Mesenchymal stem cell (in vitro differentiated cells and primary cell): Measurements from ENCODE around the gene TAS1R1.

Experiments used
- DNase-seq: peaks from one replicate; pipeline ENCODE4 v3.0.0-alpha.2; 2013
- H2AFZ ChIP-seq: one replicate; pipeline ENCODE4 v1.6.1; 2013; ENCODE audit warnings: low read depth, mild to moderate bottlenecking, control low read depth, inconsistent platforms, low read length, moderate library complexity
- H2AK5ac ChIP-seq: 2 replicates; pipeline ENCODE4 v1.6.1; 2013; ENCODE audit warnings: low read length, moderate library complexity, mild to moderate bottlenecking, inconsistent platforms; ENCODE audit not compliant: severe bottlenecking
- H2BK120ac ChIP-seq: one replicate; pipeline ENCODE4 v1.6.1; 2013; ENCODE audit warnings: low read depth, mild to moderate bottlenecking, inconsistent platforms, low read length, moderate library complexity
- H2BK12ac ChIP-seq, 2 experiments: one replicate each; pipeline ENCODE4 v1.6.1; 2013; ENCODE audit warnings: inconsistent platforms in 2 of 2, low read length in 2 of 2, mild to moderate bottlenecking in 2 of 2, moderate library complexity in 2 of 2, control low read depth in 1 of 2
- H2BK15ac ChIP-seq: one replicate; pipeline ENCODE4 v1.6.1; 2013; ENCODE audit warnings: mild to moderate bottlenecking, low read depth, inconsistent platforms; ENCODE audit not compliant: poor library complexity, severe bottlenecking
- H2BK5ac ChIP-seq: 2 replicates; pipeline ENCODE4 v1.6.1; 2013; ENCODE audit warnings: low read depth, mild to moderate bottlenecking, low read length, control low read depth, inconsistent platforms; ENCODE audit not compliant: poor library complexity, severe bottlenecking
- H3K14ac ChIP-seq, 2 experiments: one replicate each; pipeline ENCODE4 v1.6.1; 2013; ENCODE audit warnings: inconsistent platforms in 2 of 2, low read length in 2 of 2, control low read depth in 1 of 2, mild to moderate bottlenecking in 1 of 2, moderate library complexity in 1 of 2
- H3K18ac ChIP-seq, 2 experiments: one replicate each; pipeline ENCODE4 v1.6.1; 2013; ENCODE audit warnings: inconsistent platforms in 2 of 2, low read length in 2 of 2, control low read depth in 1 of 2, low read depth in 1 of 2, mild to moderate bottlenecking in 1 of 2
- H3K23ac ChIP-seq, 2 experiments: one replicate each; pipeline ENCODE4 v1.6.1; 2013; ENCODE audit warnings: inconsistent platforms in 2 of 2, low read length in 2 of 2, mild to moderate bottlenecking in 2 of 2, moderate library complexity in 2 of 2, control low read depth in 1 of 2
- H3K27ac ChIP-seq: 2 replicates; pipeline ENCODE4 v1.5.1; 2013; ENCODE audit warnings: mild to moderate bottlenecking, moderate library complexity, low read length, control low read depth, inconsistent platforms; ENCODE audit not compliant: poor library complexity, severe bottlenecking
- H3K27me3 ChIP-seq, 2 experiments: 2 replicates each; pipeline versions ENCODE4 v1.6.1 to v1.7.0; 2013; ENCODE audit warnings: low read length in 2 of 2, mild to moderate bottlenecking in 2 of 2, moderate library complexity in 2 of 2, control low read depth in 1 of 2, inconsistent platforms in 1 of 2; ENCODE audit not compliant: control insufficient read depth in 1 of 2, insufficient read depth in 1 of 2
- H3K36me3 ChIP-seq, 2 experiments: 2 replicates each; pipeline versions ENCODE4 v1.6.1 to v1.7.0; 2013; ENCODE audit warnings: low read length in 2 of 2, control low read depth in 1 of 2, inconsistent platforms in 1 of 2, low read depth in 1 of 2, mild to moderate bottlenecking in 1 of 2; ENCODE audit not compliant: insufficient read depth in 2 of 2, control insufficient read depth in 1 of 2
- H3K4ac ChIP-seq, 2 experiments: one replicate each; pipeline ENCODE4 v1.6.1; 2013; ENCODE audit warnings: inconsistent platforms in 2 of 2, low read length in 2 of 2, mild to moderate bottlenecking in 2 of 2, moderate library complexity in 2 of 2, control low read depth in 1 of 2, low read depth in 1 of 2
- H3K4me1 ChIP-seq: 2 replicates; pipeline ENCODE4 v1.6.1; 2013; ENCODE audit warnings: low read depth, low read length, control low read depth; ENCODE audit not compliant: control insufficient read depth, insufficient read depth
- H3K4me2 ChIP-seq: 2 replicates; pipeline ENCODE4 v1.6.1; 2013; ENCODE audit warnings: low read length, mild to moderate bottlenecking, inconsistent platforms; ENCODE audit not compliant: poor library complexity, severe bottlenecking
- H3K4me3 ChIP-seq, 2 experiments: 2 replicates each; pipeline versions ENCODE4 v1.5.1 to v1.7.0; 2013; ENCODE audit warnings: low read length in 2 of 2, mild to moderate bottlenecking in 2 of 2, control low read depth in 1 of 2, low read depth in 1 of 2; ENCODE audit not compliant: insufficient read depth in 1 of 2
- H3K79me1 ChIP-seq: replicated peaks from 2 replicates; pipeline ENCODE4 v1.6.1; 2013; ENCODE audit warnings: mild to moderate bottlenecking, control low read depth, low read length, inconsistent platforms; ENCODE audit not compliant: poor library complexity, severe bottlenecking
- H3K9ac ChIP-seq: 2 replicates; pipeline ENCODE4 v1.7.0; 2013; ENCODE audit warnings: mild to moderate bottlenecking, low read length, moderate library complexity
- H3K9me3 ChIP-seq: 2 replicates; pipeline ENCODE4 v1.7.0; 2013; ENCODE audit warnings: mild to moderate bottlenecking, low read length; ENCODE audit not compliant: control insufficient read depth
- H4K8ac ChIP-seq: one replicate; pipeline ENCODE4 v1.6.1; 2013; ENCODE audit warnings: inconsistent platforms, mild to moderate bottlenecking, low read length, moderate library complexity
- H4K91ac ChIP-seq: one replicate; pipeline ENCODE4 v1.6.1; 2013; ENCODE audit warnings: mild to moderate bottlenecking, low read length, inconsistent platforms
- WGBS: methylation state at CpG from one replicate; pipeline ENCODE4 v1.1.7; 2013; ENCODE audit warnings: mixed read lengths; 5-methylcytosine and 5-hydroxymethylcytosine counted together

The TAS1R1 gene

DNA sequence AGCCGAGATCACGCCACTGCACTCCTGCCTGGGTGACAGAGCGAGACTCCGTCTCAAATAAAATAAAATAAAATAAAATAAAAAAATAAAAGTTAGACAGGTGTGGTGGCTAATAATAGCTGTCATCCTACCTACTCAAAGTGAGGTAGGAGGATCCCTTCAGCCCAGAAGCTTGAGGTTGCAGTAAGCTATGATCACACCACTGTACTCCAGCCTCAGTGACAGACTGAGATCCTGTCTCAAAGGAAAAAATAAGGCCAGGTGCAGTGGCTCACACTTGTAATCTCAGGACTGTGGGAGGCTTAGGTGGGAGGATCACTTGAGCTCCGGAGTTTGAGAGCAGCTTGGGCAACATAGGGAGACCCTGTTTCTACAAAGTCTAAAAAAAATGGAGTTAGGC is 18.8 kb upstream of the TAS1R1 start:
- no peaks in the 10 kb centered on the region for H3K27me3 ChIP-seq
- peaks cover 38 to 62% of the 10 kb centered on the region in 2 experiments for H3K36me3 ChIP-seq
- H3K9me3 ChIP-seq, result no peaks in the 10 kb centered on the region
- no peak for DNase-seq
- no peak overlapping the region for H3K14ac ChIP-seq
- no peak overlapping the region for H4K8ac ChIP-seq
- WGBS, result no CpG with 5 or more reads among the region's 5 CpGs
- no peak overlapping the region for H3K4ac ChIP-seq
- peaks cover 18% of the 10 kb centered on the region for H3K79me1 ChIP-seq
- no peak overlapping the region for H3K23ac ChIP-seq
- no peak overlapping the region for H2BK120ac ChIP-seq
- H2AK5ac ChIP-seq, result no peak overlapping the region
- H2BK5ac ChIP-seq, result no peak overlapping the region
- H3K4me3 ChIP-seq, result no peak overlapping the region
- peaks cover 3% of the 10 kb centered on the region for H3K4me1 ChIP-seq
- no peak overlapping the region for H3K27ac ChIP-seq
- H2BK12ac ChIP-seq, result no peak overlapping the region
- no peak overlapping the region for H3K4me2 ChIP-seq
- no peak overlapping the region for H2BK15ac ChIP-seq
- H3K18ac ChIP-seq, result no peak overlapping the region
- no peak overlapping the region for H4K91ac ChIP-seq
- H2AFZ ChIP-seq, result no peak overlapping the region
- no peak overlapping the region for H3K9ac ChIP-seq

DNA sequence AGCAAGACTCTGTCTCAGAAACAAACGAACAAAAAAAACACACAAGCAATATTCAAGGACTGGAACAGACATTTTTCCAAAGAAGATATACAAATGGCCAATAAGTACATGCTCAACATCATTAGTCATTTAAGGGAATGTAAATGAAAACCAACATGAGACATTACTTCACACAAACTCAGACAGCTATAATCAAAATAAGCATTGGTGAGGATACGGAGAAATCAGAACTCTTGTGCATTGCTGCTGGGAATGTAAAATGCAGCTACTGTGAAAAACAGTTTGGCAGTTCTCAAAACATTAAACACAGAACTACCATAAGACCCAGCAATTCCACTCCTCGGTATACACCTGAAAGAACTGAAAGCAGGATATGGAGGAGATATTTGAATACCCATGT is 16.2 kb upstream of the TAS1R1 start:
- Histone ChIP-seq H3K79me1 (peaks cover 22% of the 10 kb centered on the region), H3K9ac (no peak overlapping the region)
- 20% methylated on average over 1 of the region's 3 CpGs for WGBS

GRCh38 chr1:6544831-6545230 is 10.3 kb upstream of the TAS1R1 start:
- no peak overlapping the region for H4K8ac ChIP-seq
- no peak overlapping the region for H3K23ac ChIP-seq
- H3K4ac ChIP-seq, result no peak overlapping the region
- H2BK12ac ChIP-seq, result no peak overlapping the region
- no peak overlapping the region for H2BK15ac ChIP-seq
- no peak overlapping the region for H3K4me2 ChIP-seq
- H2BK120ac ChIP-seq, result no peak overlapping the region
- 0% methylated on average over 3 of the region's 3 CpGs for WGBS
- H2AFZ ChIP-seq, result no peak overlapping the region
- peaks cover 3% of the 10 kb centered on the region for H3K4me1 ChIP-seq
- peaks cover 29% of the 10 kb centered on the region for H3K79me1 ChIP-seq
- no peak overlapping the region for H4K91ac ChIP-seq
- H3K36me3 ChIP-seq, result peaks cover 61 to 81% of the 10 kb centered on the region in 2 experiments
- H3K4me3 ChIP-seq, result peak overlapping the region in 1 of 2 experiments; percentile 15
- no peak overlapping the region for H2BK5ac ChIP-seq
- H3K27me3 ChIP-seq, result no peaks in the 10 kb centered on the region
- H3K27ac ChIP-seq, result no peak overlapping the region
- no peak overlapping the region for H3K14ac ChIP-seq
- H3K18ac ChIP-seq, result no peak overlapping the region
- DNase-seq, result peak; percentile 67
- H2AK5ac ChIP-seq, result no peak overlapping the region
- peak overlapping the region; percentile 39 for H3K9ac ChIP-seq
- no peaks in the 10 kb centered on the region for H3K9me3 ChIP-seq

More for the DNA sequence above, 16.2 kb upstream of the TAS1R1 start:
- Histone ChIP-seq H3K18ac (no peak overlapping the region), H3K4ac (no peak overlapping the region), H4K91ac (no peak overlapping the region), H3K9me3 (no peaks in the 10 kb centered on the region), H3K4me3 (no peak overlapping the region), H3K27me3 (no peaks in the 10 kb centered on the region), H2BK5ac (no peak overlapping the region), H2BK15ac (no peak overlapping the region), H2AFZ (no peak overlapping the region), H2BK12ac (no peak overlapping the region), H3K4me1 (peaks cover 3% of the 10 kb centered on the region), H3K14ac (no peak overlapping the region), H2AK5ac (no peak overlapping the region), H2BK120ac (no peak overlapping the region), H3K23ac (no peak overlapping the region), H4K8ac (no peak overlapping the region), H3K4me2 (no peak overlapping the region), H3K36me3 (peaks cover 37 to 52% of the 10 kb centered on the region in 2 experiments), H3K27ac (peak overlapping the region; percentile 47)
- DNase-seq, result peak; percentile 84

DNA sequence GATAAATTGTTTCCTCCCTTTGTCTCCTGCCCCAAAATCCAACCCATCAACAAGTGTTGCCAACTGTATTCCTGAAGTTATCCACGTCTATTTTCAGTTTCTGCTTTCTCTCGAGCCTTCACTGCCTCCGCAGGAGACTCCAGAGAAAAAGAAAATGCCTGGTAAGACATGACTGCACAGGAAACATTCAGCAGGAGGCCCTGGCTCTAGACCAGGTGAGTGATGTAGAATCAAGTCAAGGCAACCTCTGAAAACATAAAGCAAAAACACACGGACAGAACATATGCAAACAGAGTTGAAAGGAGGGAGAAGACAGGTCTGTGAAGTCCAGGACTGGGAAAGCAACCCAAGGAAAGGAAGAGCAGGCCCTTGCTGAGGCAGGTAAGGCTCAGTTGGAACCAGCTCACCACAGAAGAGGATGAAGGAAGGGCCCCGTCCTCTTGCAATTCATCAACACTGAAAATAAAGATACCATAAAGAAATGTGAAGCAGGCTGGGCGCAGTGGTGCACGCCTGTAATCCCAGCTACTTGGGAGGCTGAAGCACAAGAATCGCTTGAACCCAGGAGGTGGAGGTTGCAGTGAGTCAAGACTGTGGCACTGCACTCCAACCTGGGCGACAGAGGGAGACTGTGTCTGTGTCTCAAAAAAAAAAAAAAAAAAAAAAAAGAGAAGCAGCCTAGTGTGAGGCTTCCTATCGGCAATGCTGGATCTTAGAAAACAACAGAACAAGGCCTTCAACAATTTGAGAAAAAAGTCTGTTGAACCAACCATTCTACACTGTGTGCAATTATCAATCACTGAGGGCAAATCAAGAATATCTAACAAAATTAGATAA is 9.6 kb upstream of the TAS1R1 start:
- H3K9ac ChIP-seq, result peak overlapping the region; percentile 39
- H2BK5ac ChIP-seq, result no peak overlapping the region
- no peak overlapping the region for H4K91ac ChIP-seq
- H2BK12ac ChIP-seq, result no peak overlapping the region
- H3K27ac ChIP-seq, result no peak overlapping the region
- H2AFZ ChIP-seq, result no peak overlapping the region
- no peak overlapping the region for H3K14ac ChIP-seq
- H3K18ac ChIP-seq, result no peak overlapping the region
- H3K4me2 ChIP-seq, result no peak overlapping the region
- no peak overlapping the region for H3K23ac ChIP-seq
- peaks cover 30% of the 10 kb centered on the region for H3K79me1 ChIP-seq
- H3K4me1 ChIP-seq, result peaks cover 3% of the 10 kb centered on the region
- no peak overlapping the region for H3K4me3 ChIP-seq
- H3K36me3 ChIP-seq, result peaks cover 62 to 83% of the 10 kb centered on the region in 2 experiments
- no peak overlapping the region for H3K4ac ChIP-seq
- H2BK15ac ChIP-seq, result no peak overlapping the region
- no peak overlapping the region for H4K8ac ChIP-seq
- no peak overlapping the region for H2AK5ac ChIP-seq
- no peak overlapping the region for H2BK120ac ChIP-seq
- no peak for DNase-seq
- H3K9me3 ChIP-seq, result no peaks in the 10 kb centered on the region
- 67% methylated on average over 9 of the region's 10 CpGs for WGBS
- H3K27me3 ChIP-seq, result no peaks in the 10 kb centered on the region
